ENCODE measurements around the gene CHRM5. TPM values are rescaled to one million over a fixed set of nuclear protein-coding genes. Genes with fewer than 3 reads are reported as not detected.
A peak's percentile ranks its signal among the peaks of the same experiment; 100 is the strongest.
"Not testable (repeated sequence)": the region's sequence is repeated elsewhere in the genome, so short reads cannot be mapped to it uniquely, and the experiment has no call there.

Gene CHRM5
- total RNA-seq, 5 donors from 2014 or later (not counting 1 experiment from before 2014, with no cell fraction given), result not detected

- Mint-ChIP-seq H3K36me3 (no peaks in the 10 kb centered on the region), H3K9me3 (no peaks in the 10 kb centered on the region), H3K4me3 (no peak overlapping the region), H3K27me3 (no peaks in the 10 kb centered on the region), H3K27ac (no peak overlapping the region), H3K4me1 (peaks cover 10 to 13% (median 12%) of the 10 kb centered on the region in 3 donors)
- no peaks in the 10 kb centered on the region for H3K36me3 ChIP-seq (ENCODE audit: control insufficient read depth in 2 of 2, extremely low read depth in 1 of 2, insufficient read depth in 1 of 2, low read length in 1 of 2)
- no peak overlapping the region for H3K27ac ChIP-seq (ENCODE audit: low read length)
- H3K9me3 ChIP-seq, result no peaks in the 10 kb centered on the region
- no CpG with 5 or more reads among the region's 2 CpGs for WGBS (ENCODE audit: insufficient coverage)
- H3K4me3 ChIP-seq (ENCODE audit: control insufficient read depth in 1 of 2, extremely low read depth in 1 of 2, low read length in 1 of 2), result no peak overlapping the region
- DNase-seq (no peak), ATAC-seq (replicated peaks in 1 of 4) (no peak)
- POLR2A ChIA-PET, result no interaction called here
- CTCF ChIA-PET, result no interaction called here
- H3K4me1 ChIP-seq (ENCODE audit: control insufficient read depth in 1 of 2, extremely low read depth in 1 of 2, insufficient read depth in 2 of 2, low read length in 2 of 2), result peaks cover 0 to 6% of the 10 kb centered on the region in 2 experiments
- H3K27me3 ChIP-seq (replicated peaks in 1 of 2; ENCODE audit: control insufficient read depth in 2 of 2, extremely low read depth in 1 of 2, insufficient read depth in 2 of 2, low read length in 1 of 2), result no peaks in the 10 kb centered on the region
These were observed 46.3 kb downstream of the CHRM5 start for GRCh38 chr15:34014556-34014955.

GRCh38 chr15:34018021-34018645, 49.8 kb downstream of the CHRM5 start:
- Histone ChIP-seq H3K36me3 (ENCODE audit: control insufficient read depth in 2 of 2, extremely low read depth in 1 of 2, insufficient read depth in 1 of 2, low read length in 1 of 2) (no peaks in the 10 kb centered on the region), H3K27me3 (replicated peaks in 1 of 2; ENCODE audit: control insufficient read depth in 2 of 2, extremely low read depth in 1 of 2, insufficient read depth in 2 of 2, low read length in 1 of 2) (no peaks in the 10 kb centered on the region), H3K4me3 (ENCODE audit: control insufficient read depth in 1 of 2, extremely low read depth in 1 of 2, low read length in 1 of 2) (no peak overlapping the region), H3K9me3 (no peaks in the 10 kb centered on the region), H3K27ac (ENCODE audit: low read length) (no peak overlapping the region), H3K4me1 (ENCODE audit: control insufficient read depth in 1 of 2, extremely low read depth in 1 of 2, insufficient read depth in 2 of 2, low read length in 2 of 2) (peaks cover 0 to 6% of the 10 kb centered on the region in 2 experiments)
- peak overlapping the region; percentile 48 to 69 (median 63) for H3K4me3 Mint-ChIP-seq
- H3K9me3 Mint-ChIP-seq, result no peaks in the 10 kb centered on the region
- ChIA-PET CTCF (interaction anchor here in 1 of 2 donors (0.6 kb wide), 1 partner anchor 13 kb away, joined by 3 read pairs; no protein-coding TSS in a partner anchor), POLR2A (interaction anchor here in 1 of 2 donors (0.6 kb wide), 1 partner anchor 166 kb away, joined by 3 read pairs; no protein-coding TSS in a partner anchor)
- 18% methylated on average over 14 of the region's 16 CpGs for WGBS (ENCODE audit: insufficient coverage)
- DNase-seq (peak in 32 of 35 experiments; percentile 1 to 75 (median 32)), ATAC-seq (replicated peaks in 1 of 4) (peak; percentile 36 to 81 (median 40))
- no peaks in the 10 kb centered on the region for H3K36me3 Mint-ChIP-seq
- H3K4me1 Mint-ChIP-seq, result peaks cover 10 to 13% (median 12%) of the 10 kb centered on the region in 3 donors
- no peaks in the 10 kb centered on the region for H3K27me3 Mint-ChIP-seq
- H3K27ac Mint-ChIP-seq, result peak overlapping the region; percentile 49 to 50

GRCh38 chr15:34018738-34019137, 50.4 kb downstream of the CHRM5 start:
- ATAC-seq (replicated peaks in 1 of 4); DNase-seq; H3K9me3 ChIP-seq; H3K4me1 ChIP-seq (ENCODE audit: control insufficient read depth in 1 of 2, extremely low read depth in 1 of 2, insufficient read depth in 2 of 2, low read length in 2 of 2); H3K27ac ChIP-seq (ENCODE audit: low read length); H3K36me3 Mint-ChIP-seq; H3K27me3 Mint-ChIP-seq; H3K4me3 ChIP-seq (ENCODE audit: control insufficient read depth in 1 of 2, extremely low read depth in 1 of 2, low read length in 1 of 2); H3K27me3 ChIP-seq (replicated peaks in 1 of 2; ENCODE audit: control insufficient read depth in 2 of 2, extremely low read depth in 1 of 2, insufficient read depth in 2 of 2, low read length in 1 of 2); H3K36me3 ChIP-seq (ENCODE audit: control insufficient read depth in 2 of 2, extremely low read depth in 1 of 2, insufficient read depth in 1 of 2, low read length in 1 of 2); H3K9me3 Mint-ChIP-seq; H3K27ac Mint-ChIP-seq: not testable (repeated sequence)
- 100% methylated on average over 2 of the region's 2 CpGs for WGBS (ENCODE audit: insufficient coverage)
- CTCF ChIA-PET, result interaction anchor here in 1 of 2 donors (0.6 kb wide), 1 partner anchor 12 kb away, joined by 3 read pairs; no protein-coding TSS in a partner anchor
- H3K4me3 Mint-ChIP-seq, result peak overlapping the region in 2 of 3 donors; percentile 63 to 69
- peaks cover 10 to 13% (median 12%) of the 10 kb centered on the region in 3 donors for H3K4me1 Mint-ChIP-seq
- POLR2A ChIA-PET, result interaction anchor here in 1 of 2 donors (0.5 kb wide), 1 partner anchor 12 kb away, joined by 7 read pairs; no protein-coding TSS in a partner anchor

GRCh38 chr15:34019369-34019990, 51.2 kb downstream of the CHRM5 start:
- H3K27ac ChIP-seq (ENCODE audit: low read length), result no peak overlapping the region
- no peak overlapping the region for H3K27ac Mint-ChIP-seq
- peaks cover 10 to 13% (median 12%) of the 10 kb centered on the region in 3 donors for H3K4me1 Mint-ChIP-seq
- H3K4me3 Mint-ChIP-seq, result no peak overlapping the region
- peaks cover 0 to 6% of the 10 kb centered on the region in 2 experiments for H3K4me1 ChIP-seq (ENCODE audit: control insufficient read depth in 1 of 2, extremely low read depth in 1 of 2, insufficient read depth in 2 of 2, low read length in 2 of 2)
- H3K9me3 ChIP-seq, result no peaks in the 10 kb centered on the region
- peaks cover 2% of the 10 kb centered on the region for H3K36me3 Mint-ChIP-seq
- H3K4me3 ChIP-seq (ENCODE audit: control insufficient read depth in 1 of 2, extremely low read depth in 1 of 2, low read length in 1 of 2), result no peak overlapping the region
- CTCF ChIA-PET, result no interaction called here
- H3K9me3 Mint-ChIP-seq, result no peaks in the 10 kb centered on the region
- H3K36me3 ChIP-seq (ENCODE audit: control insufficient read depth in 2 of 2, extremely low read depth in 1 of 2, insufficient read depth in 1 of 2, low read length in 1 of 2), result no peaks in the 10 kb centered on the region
- POLR2A ChIA-PET, result interaction anchor here in 1 of 2 donors (0.6 kb wide), 1 partner anchor 242 kb away, joined by 3 read pairs; no protein-coding TSS in a partner anchor
- no peaks in the 10 kb centered on the region for H3K27me3 ChIP-seq (replicated peaks in 1 of 2; ENCODE audit: control insufficient read depth in 2 of 2, extremely low read depth in 1 of 2, insufficient read depth in 2 of 2, low read length in 1 of 2)
- H3K27me3 Mint-ChIP-seq, result no peaks in the 10 kb centered on the region
- ATAC-seq (replicated peaks in 1 of 4) (no peak), DNase-seq (no peak)
- no CpG with 5 or more reads among the region's 3 CpGs for WGBS (ENCODE audit: insufficient coverage)

- H3K4me3 ChIP-seq (ENCODE audit: control insufficient read depth in 1 of 2, extremely low read depth in 1 of 2, low read length in 1 of 2), result no peak overlapping the region
- H3K4me3 Mint-ChIP-seq, result no peak overlapping the region
- H3K27me3 Mint-ChIP-seq, result no peaks in the 10 kb centered on the region
- H3K27ac Mint-ChIP-seq, result no peak overlapping the region
- WGBS (ENCODE audit: insufficient coverage), result no CpG with 5 or more reads among the region's 1 CpG
- no peaks in the 10 kb centered on the region for H3K36me3 ChIP-seq (ENCODE audit: control insufficient read depth in 2 of 2, extremely low read depth in 1 of 2, insufficient read depth in 1 of 2, low read length in 1 of 2)
- H3K9me3 ChIP-seq, result peaks cover 2% of the 10 kb centered on the region
- CTCF ChIA-PET, result no interaction called here
- H3K4me1 ChIP-seq (ENCODE audit: control insufficient read depth in 1 of 2, extremely low read depth in 1 of 2, insufficient read depth in 2 of 2, low read length in 2 of 2), result no peaks in the 10 kb centered on the region
- H3K4me1 Mint-ChIP-seq, result peaks cover 0 to 1% (median 0%) of the 10 kb centered on the region in 3 donors
- ATAC-seq (replicated peaks in 1 of 4) (no peak), DNase-seq (no peak)
- peaks cover 12% of the 10 kb centered on the region for H3K36me3 Mint-ChIP-seq
- no peaks in the 10 kb centered on the region for H3K27me3 ChIP-seq (replicated peaks in 1 of 2; ENCODE audit: control insufficient read depth in 2 of 2, extremely low read depth in 1 of 2, insufficient read depth in 2 of 2, low read length in 1 of 2)
- POLR2A ChIA-PET, result no interaction called here
- H3K27ac ChIP-seq (ENCODE audit: low read length), result no peak overlapping the region
- peaks cover 0 to 6% (median 0%) of the 10 kb centered on the region in 3 donors for H3K9me3 Mint-ChIP-seq
These were observed 55.6 kb downstream of the CHRM5 start for GRCh38 chr15:34023907-34024306.

GRCh38 chr15:34025252-34025651, 57.0 kb downstream of the CHRM5 start:
- H3K4me3 Mint-ChIP-seq, result no peak overlapping the region

More at GRCh38 chr15:34025252-34025651, 57.0 kb downstream of the CHRM5 start:
- Histone ChIP-seq H3K9me3 (peaks cover 2% of the 10 kb centered on the region), H3K36me3 (ENCODE audit: control insufficient read depth in 2 of 2, extremely low read depth in 1 of 2, insufficient read depth in 1 of 2, low read length in 1 of 2) (no peaks in the 10 kb centered on the region), H3K4me3 (ENCODE audit: control insufficient read depth in 1 of 2, extremely low read depth in 1 of 2, low read length in 1 of 2) (no peak overlapping the region), H3K27ac (ENCODE audit: low read length) (no peak overlapping the region), H3K4me1 (ENCODE audit: control insufficient read depth in 1 of 2, extremely low read depth in 1 of 2, insufficient read depth in 2 of 2, low read length in 2 of 2) (no peaks in the 10 kb centered on the region), H3K27me3 (replicated peaks in 1 of 2; ENCODE audit: control insufficient read depth in 2 of 2, extremely low read depth in 1 of 2, insufficient read depth in 2 of 2, low read length in 1 of 2) (no peaks in the 10 kb centered on the region)
- Mint-ChIP-seq H3K4me1 (no peaks in the 10 kb centered on the region), H3K27ac (no peak overlapping the region), H3K36me3 (peaks cover 12% of the 10 kb centered on the region), H3K9me3 (peaks cover 0 to 6% (median 0%) of the 10 kb centered on the region in 3 donors), H3K27me3 (no peaks in the 10 kb centered on the region)
- DNase-seq (no peak), ATAC-seq (replicated peaks in 1 of 4) (no peak)
- WGBS (ENCODE audit: insufficient coverage), result no CpG with 5 or more reads among the region's 3 CpGs
- ChIA-PET CTCF (no interaction called here), POLR2A (no interaction called here)

All from T-cell (primary cell).